PFSK-1 (cell line): ENCODE data around the gene GTF3C2.

ENCODE experiments used
- FOXP2 ChIP-seq: optimal IDR thresholded peaks from 2 replicates; pipeline ENCODE3; 2011; ENCODE audit warnings: borderline replicate concordance, control low read depth, inconsistent platforms; ENCODE audit not compliant: insufficient read depth; ENCODE audit errors: extremely low read length, extremely low read depth
- POLR2AphosphoS5 ChIP-seq: IDR thresholded peaks from 2 replicates; pipeline ENCODE4 v1.6.1; 2012; ENCODE audit warnings: low read depth, mild to moderate bottlenecking, control low read depth, low read length, moderate library complexity
- REST ChIP-seq, 2 experiments: IDR thresholded peaks; 2 replicates each; pipeline versions ENCODE4 v1.6.1 to v1.8.0; 2011 to 2012; ENCODE audit warnings: low read depth in 2 of 2, low read length in 2 of 2, control low read depth in 1 of 2, inconsistent platforms in 1 of 2, mild to moderate bottlenecking in 1 of 2, moderate library complexity in 1 of 2; ENCODE audit not compliant: insufficient read depth in 1 of 2
- SIN3A ChIP-seq: IDR thresholded peaks from 2 replicates; pipeline ENCODE4 v1.6.1; 2012; ENCODE audit warnings: mild to moderate bottlenecking, low read length, moderate library complexity, borderline replicate concordance; ENCODE audit not compliant: insufficient read depth
- TAF1 ChIP-seq: IDR thresholded peaks from 2 replicates; pipeline ENCODE4 v1.6.1; 2012; ENCODE audit warnings: low read length, control low read depth, borderline replicate concordance; ENCODE audit not compliant: insufficient read depth

The GTF3C2 gene

GRCh38 chr2:27304488-27305240 is 51.9 kb downstream of the GTF3C2 start:
- TF ChIP-seq REST (IDR thresholded peaks at IDR 0.05; ENCODE audit: insufficient read depth in 1 of 2, low read depth in 2 of 2, low read length in 2 of 2), result no peak
- TF ChIP-seq SIN3A, result no peak
- TF ChIP-seq TAF1, result no peak
- TF ChIP-seq FOXP2, result no peak

- TF ChIP-seq TAF1, result no peak
- TF ChIP-seq REST (IDR thresholded peaks at IDR 0.05; ENCODE audit: insufficient read depth in 1 of 2, low read depth in 2 of 2, low read length in 2 of 2), result no peak
- TF ChIP-seq FOXP2, result no peak
- TF ChIP-seq POLR2AphosphoS5, result no peak
- no peak for TF ChIP-seq SIN3A
These were observed 53.2 kb downstream of the GTF3C2 start for GRCh38 chr2:27303093-27304025.

- TF ChIP-seq FOXP2 (no peak), SIN3A (no peak)
These were observed 58.0 kb downstream of the GTF3C2 start for GRCh38 chr2:27298391-27299080.

- TF ChIP-seq TAF1 (no peak), FOXP2 (no peak), SIN3A (no peak), POLR2AphosphoS5 (no peak), REST (IDR thresholded peaks at IDR 0.05; ENCODE audit: insufficient read depth in 1 of 2, low read depth in 2 of 2, low read length in 2 of 2) (no peak)
These were observed 59.4 kb downstream of the GTF3C2 start for GRCh38 chr2:27297195-27297594.

GRCh38 chr2:27296481-27296880 is 60.1 kb downstream of the GTF3C2 start:
- TF ChIP-seq REST (IDR thresholded peaks at IDR 0.05; ENCODE audit: insufficient read depth in 1 of 2, low read depth in 2 of 2, low read length in 2 of 2) (no peak), POLR2AphosphoS5 (no peak), TAF1 (no peak), SIN3A (no peak), FOXP2 (no peak)
